T-helper 1 cell treated with Interleukin-12 subunit alpha and Interleukin-12 subunit beta and Interleukin-4 antibody, amounts not matched to agents 30 μg/mL and 1 μg/mL, for 36 hours (primary cell): Measurements from ENCODE around the gene ATP13A1.
"Not testable (repeated sequence)": the region's sequence is repeated elsewhere in the genome, so short reads cannot be mapped to it uniquely, and the experiment has no call there.

ENCODE experiments used
- H3K27ac Mint-ChIP-seq: one replicate; pipeline ENCODE4 v1.8.0; 2021; ENCODE audit warnings: mild to moderate bottlenecking, mixed read lengths
- H3K27me3 Mint-ChIP-seq: one replicate; pipeline ENCODE4 v1.8.0; 2021; ENCODE audit warnings: low read depth, mixed read lengths
- H3K36me3 Mint-ChIP-seq: one replicate; pipeline ENCODE4 v1.8.0; 2021; ENCODE audit warnings: low read depth, mixed read lengths
- H3K4me1 Mint-ChIP-seq: one replicate; pipeline ENCODE4 v1.8.0; 2021; ENCODE audit warnings: low read depth, mixed read lengths
- H3K4me3 Mint-ChIP-seq: one replicate; pipeline ENCODE4 v1.8.0; 2021; ENCODE audit warnings: mild to moderate bottlenecking, moderate library complexity, mixed read lengths
- H3K9me3 Mint-ChIP-seq: one replicate; pipeline ENCODE4 v1.8.0; 2021; ENCODE audit warnings: mixed read lengths

The ATP13A1 gene

GRCh38 chr19:19663256-19664120 lies at the start of gene ATP13A1:
ATP13A1 (minus strand) TSS chr19:19663676; CDS start chr19:19663666, 10 bp downstream.
- peaks cover 30% of the 10 kb centered on the region for H3K36me3 Mint-ChIP-seq
- H3K27me3 Mint-ChIP-seq = no peaks in the 10 kb centered on the region
- peak within 1 kb of the TSS; percentile 92 for H3K4me3 Mint-ChIP-seq
- H3K4me1 Mint-ChIP-seq = peaks cover 24% of the 10 kb centered on the region
- peaks cover 4% of the 10 kb centered on the region for H3K9me3 Mint-ChIP-seq
- H3K27ac Mint-ChIP-seq = peak within 1 kb of the TSS; percentile 97

DNA sequence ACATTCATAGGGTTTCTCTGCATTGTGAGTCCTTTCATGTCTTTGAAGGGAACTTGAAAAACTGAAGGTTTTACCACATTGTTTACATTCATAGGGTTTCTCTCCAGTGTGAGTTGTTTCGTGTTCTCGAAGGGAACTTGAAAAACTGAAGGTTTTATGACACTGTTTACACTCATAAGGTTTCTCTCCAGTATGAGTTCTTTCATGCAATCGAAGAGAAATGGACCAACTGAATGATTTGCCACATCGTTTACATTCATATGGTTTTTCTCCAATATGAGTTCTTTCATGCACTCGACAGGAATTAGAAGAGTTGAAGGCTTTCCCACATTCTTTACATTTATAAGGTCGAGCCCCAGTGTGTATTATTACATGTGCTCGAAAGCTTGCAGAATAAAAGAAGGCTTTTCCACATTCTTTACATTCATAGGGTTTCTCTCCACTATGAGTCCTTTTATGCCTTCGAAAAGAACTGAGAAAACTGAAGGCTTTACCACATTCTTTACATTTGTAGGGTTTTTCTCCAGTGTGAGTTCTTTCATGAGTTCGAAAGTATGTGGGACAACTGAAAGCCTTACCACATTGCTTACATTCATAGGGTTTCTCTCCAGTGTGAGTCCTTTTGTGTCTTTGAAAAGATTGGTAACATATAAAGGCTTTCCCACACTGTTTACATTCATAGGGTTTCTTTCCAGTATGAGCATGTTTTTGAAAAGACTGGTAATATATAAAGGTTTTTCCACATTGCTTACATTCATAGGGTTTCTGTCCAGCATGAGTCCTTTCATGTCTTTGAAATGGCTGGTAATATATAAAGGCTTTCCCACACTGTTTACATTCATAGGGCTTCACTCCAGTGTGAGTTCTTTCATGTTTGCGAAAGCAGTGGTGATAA lies 48.7 kb upstream of the ATP13A1 start:
- Mint-ChIP-seq H3K4me1 (no peaks in the 10 kb centered on the region), H3K27me3 (no peaks in the 10 kb centered on the region), H3K36me3 (peaks cover 80% of the 10 kb centered on the region), H3K4me3 (no peak overlapping the region), H3K9me3 (peaks cover 83% of the 10 kb centered on the region), H3K27ac (no peak overlapping the region)

DNA sequence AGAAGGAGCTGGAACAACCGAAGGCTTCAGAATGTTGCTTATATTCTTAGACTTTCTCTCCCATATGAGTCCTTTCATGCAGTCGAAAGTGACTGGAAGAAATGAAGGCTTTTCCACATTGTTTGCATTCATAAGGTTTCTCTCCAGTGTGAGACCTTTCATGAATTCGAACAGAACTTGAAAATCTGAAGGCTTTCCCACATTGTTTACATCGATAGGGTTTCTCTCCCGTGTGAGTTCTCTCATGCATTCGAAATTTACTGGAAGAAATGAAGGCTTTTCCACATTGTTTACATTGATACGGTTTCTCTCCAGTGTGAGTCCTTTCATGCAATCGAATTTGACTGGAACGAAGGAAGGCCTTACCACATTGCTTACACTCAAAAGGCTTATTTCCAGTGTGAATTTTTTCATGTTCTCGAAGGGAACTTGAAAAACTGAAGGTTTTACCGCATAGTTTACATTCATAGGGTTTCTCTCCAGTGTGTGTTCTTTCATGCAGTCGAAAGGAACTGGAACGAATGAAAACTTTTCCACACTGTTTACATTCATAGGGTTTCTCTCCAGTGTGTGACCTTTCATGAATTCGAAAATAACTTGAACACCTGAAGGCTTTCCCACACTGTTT lies 47.9 kb upstream of the ATP13A1 start:
- no peaks in the 10 kb centered on the region for H3K27me3 Mint-ChIP-seq
- no peak overlapping the region for H3K4me3 Mint-ChIP-seq
- peaks cover 82% of the 10 kb centered on the region for H3K9me3 Mint-ChIP-seq
- H3K27ac Mint-ChIP-seq = no peak overlapping the region
- H3K4me1 Mint-ChIP-seq = no peaks in the 10 kb centered on the region
- H3K36me3 Mint-ChIP-seq = peaks cover 77% of the 10 kb centered on the region

GRCh38 chr19:19710506-19710905 lies 47.0 kb upstream of the ATP13A1 start:
- Mint-ChIP-seq H3K27ac (no peak overlapping the region), H3K9me3 (peaks cover 81% of the 10 kb centered on the region), H3K4me1 (no peaks in the 10 kb centered on the region), H3K27me3 (no peaks in the 10 kb centered on the region), H3K36me3 (peaks cover 75% of the 10 kb centered on the region), H3K4me3 (no peak overlapping the region)

DNA sequence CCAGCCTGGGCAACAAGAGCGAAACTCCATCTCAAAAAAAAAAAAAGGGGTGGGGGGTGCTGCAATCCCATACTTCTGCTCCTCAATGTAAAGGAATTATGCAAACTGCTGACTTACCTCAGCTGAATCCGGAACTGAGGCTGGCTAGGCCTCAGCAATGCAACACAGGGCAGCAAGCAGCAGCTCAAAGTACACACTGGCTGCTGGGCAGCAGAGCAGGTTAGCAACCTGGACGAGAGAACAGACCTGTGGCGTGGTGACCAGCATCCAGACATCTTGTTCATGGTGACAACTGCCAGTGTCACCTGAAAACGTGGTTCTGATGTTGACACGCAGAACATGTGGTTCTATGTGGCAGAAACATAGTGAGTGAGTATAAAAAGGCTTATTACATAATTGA lies 41.4 kb upstream of the ATP13A1 start:
- no peaks in the 10 kb centered on the region for H3K27me3 Mint-ChIP-seq
- H3K4me3 Mint-ChIP-seq = no peak overlapping the region
- no peak overlapping the region for H3K27ac Mint-ChIP-seq
- H3K9me3 Mint-ChIP-seq = peaks cover 73% of the 10 kb centered on the region
- peaks cover 31% of the 10 kb centered on the region for H3K36me3 Mint-ChIP-seq
- H3K4me1 Mint-ChIP-seq = no peaks in the 10 kb centered on the region

GRCh38 chr19:19700493-19700892 lies 37.0 kb upstream of the ATP13A1 start:
- peaks cover 57% of the 10 kb centered on the region for H3K9me3 Mint-ChIP-seq
- not testable (repeated sequence) for H3K36me3 Mint-ChIP-seq, H3K4me1 Mint-ChIP-seq, H3K27ac Mint-ChIP-seq, H3K4me3 Mint-ChIP-seq, H3K27me3 Mint-ChIP-seq

- no peak overlapping the region for H3K4me3 Mint-ChIP-seq
- no peaks in the 10 kb centered on the region for H3K4me1 Mint-ChIP-seq
- H3K27me3 Mint-ChIP-seq = no peaks in the 10 kb centered on the region
- peaks cover 48% of the 10 kb centered on the region for H3K9me3 Mint-ChIP-seq
- H3K36me3 Mint-ChIP-seq = peaks cover 6% of the 10 kb centered on the region
- no peak overlapping the region for H3K27ac Mint-ChIP-seq
Observed at GRCh38 chr19:19697589-19697988, 34.1 kb upstream of the ATP13A1 start.

GRCh38 chr19:19696386-19696785 lies 32.9 kb upstream of the ATP13A1 start:
- Mint-ChIP-seq H3K4me3 (no peak overlapping the region), H3K27ac (no peak overlapping the region), H3K36me3 (peaks cover 1% of the 10 kb centered on the region), H3K27me3 (no peaks in the 10 kb centered on the region), H3K9me3 (peaks cover 45% of the 10 kb centered on the region), H3K4me1 (no peaks in the 10 kb centered on the region)

- H3K36me3 Mint-ChIP-seq = peaks cover 9% of the 10 kb centered on the region
- no peaks in the 10 kb centered on the region for H3K4me1 Mint-ChIP-seq
- no peak overlapping the region for H3K4me3 Mint-ChIP-seq
- H3K27me3 Mint-ChIP-seq = no peaks in the 10 kb centered on the region
- peaks cover 25% of the 10 kb centered on the region for H3K9me3 Mint-ChIP-seq
- no peak overlapping the region for H3K27ac Mint-ChIP-seq
Observed at GRCh38 chr19:19691683-19692082, 28.2 kb upstream of the ATP13A1 start.

GRCh38 chr19:19689023-19689422 lies 25.5 kb upstream of the ATP13A1 start:
- Mint-ChIP-seq H3K36me3 (peaks cover 21% of the 10 kb centered on the region), H3K9me3 (peaks cover 30% of the 10 kb centered on the region)
- not testable (repeated sequence) for H3K27ac Mint-ChIP-seq, H3K4me1 Mint-ChIP-seq, H3K4me3 Mint-ChIP-seq, H3K27me3 Mint-ChIP-seq

GRCh38 chr19:19687090-19687489 lies 23.6 kb upstream of the ATP13A1 start:
- Mint-ChIP-seq H3K27me3 (no peaks in the 10 kb centered on the region), H3K4me1 (no peaks in the 10 kb centered on the region), H3K27ac (no peak overlapping the region), H3K4me3 (no peak overlapping the region), H3K36me3 (peaks cover 39% of the 10 kb centered on the region), H3K9me3 (peaks cover 38% of the 10 kb centered on the region)

- peaks cover 38% of the 10 kb centered on the region for H3K9me3 Mint-ChIP-seq
- H3K4me3 Mint-ChIP-seq = no peak overlapping the region
- no peaks in the 10 kb centered on the region for H3K27me3 Mint-ChIP-seq
- no peak overlapping the region for H3K27ac Mint-ChIP-seq
- H3K36me3 Mint-ChIP-seq = peaks cover 40% of the 10 kb centered on the region
- H3K4me1 Mint-ChIP-seq = no peaks in the 10 kb centered on the region
Observed at GRCh38 chr19:19686580-19686979, 23.1 kb upstream of the ATP13A1 start.

DNA sequence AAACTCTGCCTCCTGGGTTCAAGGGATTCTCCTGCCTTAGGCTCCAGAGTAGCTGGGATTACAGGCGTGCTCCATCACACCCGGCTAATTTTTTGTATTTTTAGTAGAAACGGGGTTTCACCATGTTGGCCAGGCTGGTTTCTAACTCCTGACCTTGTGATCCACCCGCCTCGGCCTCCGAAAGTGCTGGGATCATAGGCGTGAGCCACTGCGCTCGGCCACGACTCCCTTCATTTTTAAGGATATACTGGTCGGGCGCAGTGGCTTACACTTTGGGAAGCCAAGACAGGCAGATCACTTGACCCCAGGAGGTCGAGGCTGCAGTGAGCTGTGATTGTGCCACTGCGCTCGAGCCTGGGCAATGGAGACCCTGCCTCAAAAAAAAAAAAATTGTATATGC lies 22.6 kb upstream of the ATP13A1 start:
- not testable (repeated sequence) for H3K27ac Mint-ChIP-seq, H3K4me1 Mint-ChIP-seq, H3K27me3 Mint-ChIP-seq, H3K4me3 Mint-ChIP-seq
- peaks cover 43% of the 10 kb centered on the region for H3K9me3 Mint-ChIP-seq
- H3K36me3 Mint-ChIP-seq = peaks cover 45% of the 10 kb centered on the region

GRCh38 chr19:19679176-19680073 lies 15.9 kb upstream of the ATP13A1 start:
- Mint-ChIP-seq H3K4me3 (no peak overlapping the region), H3K4me1 (peaks cover 3% of the 10 kb centered on the region), H3K27ac (no peak overlapping the region), H3K36me3 (peaks cover 87% of the 10 kb centered on the region), H3K27me3 (no peaks in the 10 kb centered on the region), H3K9me3 (peaks cover 73% of the 10 kb centered on the region)
